Caco-2 (cell line): ENCODE results near the gene PPP1CC. TPM values are rescaled to one million over a fixed set of nuclear protein-coding genes. Genes with fewer than 3 reads are reported as not detected.

Source experiments
- BruUV-seq: library from RNA; stranded (reverse); fragments of 400-500 nt; replicated peaks from 2 replicates; lab custom pipeline; 2021; lab: Mats Ljungman, UMichigan
- CTCF ChIA-PET: fragments of 300-600 bp; sonication (Branson Sonifier 250); formaldehyde crosslinking; loops from one replicate; lab custom pipeline; 2022; ENCODE audit warnings: antibody characterized with exemption; lab: Charles Lee
- POLR2A ChIA-PET: fragments of 300-600 bp; sonication (Branson Sonifier 250); formaldehyde crosslinking; loops from one replicate; lab custom pipeline; 2022; ENCODE audit warnings: antibody characterized with exemption; lab: Charles Lee
- DNase-seq, 2 experiments: peaks; one replicate each; pipeline versions ENCODE4 v3.0.0 to v3.0.0-alpha.2; 2020 to 2022
- H3K27me3 ChIP-seq: replicated peaks from 2 replicates; pipeline ENCODE4 v1.6.0; 2011; ENCODE audit warnings: low read length; ENCODE audit not compliant: control insufficient read depth, insufficient read depth
- H3K36me3 ChIP-seq: 2 replicates; pipeline ENCODE4 v1.5.1; 2011; ENCODE audit warnings: low read length; ENCODE audit not compliant: control insufficient read depth, insufficient read depth
- H3K4me1 ChIP-seq: fragments of 250-450 bp; sonication (Bioruptor Pico); 2 replicates; pipeline ENCODE4 v1.5.1; 2020; ENCODE audit warnings: mild to moderate bottlenecking
- H3K4me3 ChIP-seq: 2 replicates; pipeline ENCODE4 v1.5.1; 2011; ENCODE audit warnings: low read depth, mild to moderate bottlenecking, control low read depth, low read length
- H3K9me3 ChIP-seq: fragments of 250-450 bp; sonication (Bioruptor Pico); 2 replicates; pipeline ENCODE4 v1.5.1; 2020; ENCODE audit warnings: mild to moderate bottlenecking, moderate library complexity
- H3K27ac Mint-ChIP-seq: one replicate; pipeline ENCODE4 v1.8.0; 2022; ENCODE audit warnings: mixed read lengths; ENCODE audit not compliant: unreplicated experiment
- H3K27me3 Mint-ChIP-seq: one replicate; pipeline ENCODE4 v1.8.0; 2022; ENCODE audit warnings: mixed read lengths; ENCODE audit not compliant: insufficient read depth, unreplicated experiment
- H3K36me3 Mint-ChIP-seq: one replicate; pipeline ENCODE4 v1.8.0; 2022; ENCODE audit warnings: mild to moderate bottlenecking, mixed read lengths; ENCODE audit not compliant: insufficient read depth, unreplicated experiment
- H3K4me1 Mint-ChIP-seq: one replicate; pipeline ENCODE4 v1.8.0; 2022; ENCODE audit warnings: low read depth, mixed read lengths; ENCODE audit not compliant: unreplicated experiment
- H3K4me3 Mint-ChIP-seq: one replicate; pipeline ENCODE4 v1.8.0; 2022; ENCODE audit warnings: mild to moderate bottlenecking, moderate library complexity, mixed read lengths; ENCODE audit not compliant: unreplicated experiment
- H3K9me3 Mint-ChIP-seq: one replicate; pipeline ENCODE4 v1.8.0; 2022; ENCODE audit warnings: mixed read lengths; ENCODE audit not compliant: unreplicated experiment
- CTCF ChIP-seq, 2 experiments: fragments of 200-600 bp in 1 of 2; IDR thresholded peaks; 1 replicate in 1 of 2; 2 replicates in 1 of 2; pipeline versions ENCODE4 v1.5.1 to v1.8.0; 2011 to 2022; ENCODE audit warnings: antibody characterized with exemption in 1 of 2, control low read depth in 1 of 2, inconsistent platforms in 1 of 2, low read depth in 1 of 2, low read length in 1 of 2, mild to moderate bottlenecking in 1 of 2, moderate library complexity in 1 of 2; ENCODE audit not compliant: insufficient read depth in 1 of 2, severe bottlenecking in 1 of 2, unreplicated experiment in 1 of 2
- intact Hi-C: fragments of 100-400 bp; cut with micrococcal nuclease; formaldehyde crosslinking; loops from one replicate; pipeline ENCODE4 v1.10.0; 2022; ENCODE audit not compliant: unreplicated experiment
- total RNA-seq: library from RNA; stranded (reverse); gene quantifications from 2 replicates; pipeline ENCODE4 v1.2.3, GENCODE V29; 2022

Gene PPP1CC
- total RNA-seq, 1 experiment from 2014 or later: 213 TPM

- Mint-ChIP-seq H3K4me1 (no peaks in the 10 kb centered on the region), H3K27ac (no peak overlapping the region), H3K9me3 (no peaks in the 10 kb centered on the region), H3K27me3 (no peaks in the 10 kb centered on the region), H3K4me3 (no peak overlapping the region), H3K36me3 (no peaks in the 10 kb centered on the region)
- Histone ChIP-seq H3K36me3 (no peaks in the 10 kb centered on the region), H3K4me1 (no peaks in the 10 kb centered on the region), H3K27me3 (no peaks in the 10 kb centered on the region), H3K9me3 (no peaks in the 10 kb centered on the region), H3K4me3 (no peak overlapping the region)
- intact Hi-C loops: loop anchor here (1.0 to 5.0 kb wide), 2 partner anchors 79 to 186 kb away; no protein-coding TSS in a partner anchor
- peak; percentile 79 to 83 for TF ChIP-seq CTCF (IDR thresholded peaks at IDR 0.05; ENCODE audit: insufficient read depth in 1 of 2, low read depth in 1 of 2, low read length in 1 of 2, severe bottlenecking in 1 of 2, unreplicated experiment in 1 of 2)
- CTCF ChIA-PET: interaction anchor here (0.7 kb wide), 1 partner anchor 87 kb away, joined by 5 read pairs; no protein-coding TSS in a partner anchor
- POLR2A ChIA-PET: no interaction called here
- BruUV-seq: no TSS peak
- DNase-seq: peak; percentile 81 to 82
Measured at GRCh38 chr12:110698171-110698902, 44.4 kb downstream of the PPP1CC start.

- ChIA-PET CTCF (no interaction called here), POLR2A (no interaction called here)
- Mint-ChIP-seq H3K27ac (no peak overlapping the region), H3K4me3 (no peak overlapping the region), H3K36me3 (no peaks in the 10 kb centered on the region), H3K4me1 (no peaks in the 10 kb centered on the region), H3K27me3 (no peaks in the 10 kb centered on the region), H3K9me3 (no peaks in the 10 kb centered on the region)
- H3K27me3 ChIP-seq: no peaks in the 10 kb centered on the region
- no peaks in the 10 kb centered on the region for H3K36me3 ChIP-seq
- no peak overlapping the region for H3K4me3 ChIP-seq
- H3K4me1 ChIP-seq: no peaks in the 10 kb centered on the region
- no peaks in the 10 kb centered on the region for H3K9me3 ChIP-seq
- no peak for DNase-seq
- intact Hi-C loops: loop anchor here (5.0 kb wide), 1 partner anchor 185 kb away; no protein-coding TSS in a partner anchor
- no peak for TF ChIP-seq CTCF (IDR thresholded peaks at IDR 0.05; ENCODE audit: insufficient read depth in 1 of 2, low read depth in 1 of 2, low read length in 1 of 2, severe bottlenecking in 1 of 2, unreplicated experiment in 1 of 2)
- BruUV-seq: no TSS peak
Measured at GRCh38 chr12:110697236-110697635, 45.5 kb downstream of the PPP1CC start.

- Histone ChIP-seq H3K4me1 (no peaks in the 10 kb centered on the region), H3K9me3 (no peaks in the 10 kb centered on the region), H3K4me3 (no peak overlapping the region), H3K36me3 (no peaks in the 10 kb centered on the region), H3K27me3 (no peaks in the 10 kb centered on the region)
- H3K27ac Mint-ChIP-seq: no peak overlapping the region
- H3K4me3 Mint-ChIP-seq: no peak overlapping the region
- no peaks in the 10 kb centered on the region for H3K9me3 Mint-ChIP-seq
- no peaks in the 10 kb centered on the region for H3K4me1 Mint-ChIP-seq
- CTCF ChIA-PET: no interaction called here
- BruUV-seq: no TSS peak
- POLR2A ChIA-PET: no interaction called here
- intact Hi-C loops: loop anchor here (5.0 kb wide), 1 partner anchor 184 kb away; no protein-coding TSS in a partner anchor
- no peaks in the 10 kb centered on the region for H3K36me3 Mint-ChIP-seq
- DNase-seq: no peak
- no peaks in the 10 kb centered on the region for H3K27me3 Mint-ChIP-seq
- no peak for TF ChIP-seq CTCF (IDR thresholded peaks at IDR 0.05; ENCODE audit: insufficient read depth in 1 of 2, low read depth in 1 of 2, low read length in 1 of 2, severe bottlenecking in 1 of 2, unreplicated experiment in 1 of 2)
Measured at GRCh38 chr12:110696283-110696682, 46.4 kb downstream of the PPP1CC start.
